Caco-2 (cell line): ENCODE data around the gene PARP8. TPM values are rescaled to one million over a fixed set of nuclear protein-coding genes. Genes with fewer than 3 reads are reported as not detected.

Experiments used
- BruUV-seq: library from RNA; stranded (reverse); fragments of 400-500 nt; replicated peaks from 2 replicates; lab custom pipeline; 2021; lab: Mats Ljungman, UMichigan
- CTCF ChIA-PET: fragments of 300-600 bp; sonication (Branson Sonifier 250); formaldehyde crosslinking; loops from one replicate; lab custom pipeline; 2022; ENCODE audit warnings: antibody characterized with exemption; lab: Charles Lee
- POLR2A ChIA-PET: fragments of 300-600 bp; sonication (Branson Sonifier 250); formaldehyde crosslinking; loops from one replicate; lab custom pipeline; 2022; ENCODE audit warnings: antibody characterized with exemption; lab: Charles Lee
- DNase-seq, 2 experiments: peaks; one replicate each; pipeline versions ENCODE4 v3.0.0 to v3.0.0-alpha.2; 2020 to 2022
- H3K27me3 ChIP-seq: replicated peaks from 2 replicates; pipeline ENCODE4 v1.6.0; 2011; ENCODE audit warnings: low read length; ENCODE audit not compliant: control insufficient read depth, insufficient read depth
- H3K36me3 ChIP-seq: 2 replicates; pipeline ENCODE4 v1.5.1; 2011; ENCODE audit warnings: low read length; ENCODE audit not compliant: control insufficient read depth, insufficient read depth
- H3K4me1 ChIP-seq: fragments of 250-450 bp; sonication (Bioruptor Pico); 2 replicates; pipeline ENCODE4 v1.5.1; 2020; ENCODE audit warnings: mild to moderate bottlenecking
- H3K4me3 ChIP-seq: 2 replicates; pipeline ENCODE4 v1.5.1; 2011; ENCODE audit warnings: low read depth, mild to moderate bottlenecking, control low read depth, low read length
- H3K9me3 ChIP-seq: fragments of 250-450 bp; sonication (Bioruptor Pico); 2 replicates; pipeline ENCODE4 v1.5.1; 2020; ENCODE audit warnings: mild to moderate bottlenecking, moderate library complexity
- H3K27ac Mint-ChIP-seq: one replicate; pipeline ENCODE4 v1.8.0; 2022; ENCODE audit warnings: mixed read lengths; ENCODE audit not compliant: unreplicated experiment
- H3K27me3 Mint-ChIP-seq: one replicate; pipeline ENCODE4 v1.8.0; 2022; ENCODE audit warnings: mixed read lengths; ENCODE audit not compliant: insufficient read depth, unreplicated experiment
- H3K36me3 Mint-ChIP-seq: one replicate; pipeline ENCODE4 v1.8.0; 2022; ENCODE audit warnings: mild to moderate bottlenecking, mixed read lengths; ENCODE audit not compliant: insufficient read depth, unreplicated experiment
- H3K4me1 Mint-ChIP-seq: one replicate; pipeline ENCODE4 v1.8.0; 2022; ENCODE audit warnings: low read depth, mixed read lengths; ENCODE audit not compliant: unreplicated experiment
- H3K4me3 Mint-ChIP-seq: one replicate; pipeline ENCODE4 v1.8.0; 2022; ENCODE audit warnings: mild to moderate bottlenecking, moderate library complexity, mixed read lengths; ENCODE audit not compliant: unreplicated experiment
- H3K9me3 Mint-ChIP-seq: one replicate; pipeline ENCODE4 v1.8.0; 2022; ENCODE audit warnings: mixed read lengths; ENCODE audit not compliant: unreplicated experiment
- CTCF ChIP-seq, 2 experiments: fragments of 200-600 bp in 1 of 2; IDR thresholded peaks; 1 replicate in 1 of 2; 2 replicates in 1 of 2; pipeline versions ENCODE4 v1.5.1 to v1.8.0; 2011 to 2022; ENCODE audit warnings: antibody characterized with exemption in 1 of 2, control low read depth in 1 of 2, inconsistent platforms in 1 of 2, low read depth in 1 of 2, low read length in 1 of 2, mild to moderate bottlenecking in 1 of 2, moderate library complexity in 1 of 2; ENCODE audit not compliant: insufficient read depth in 1 of 2, severe bottlenecking in 1 of 2, unreplicated experiment in 1 of 2
- intact Hi-C: fragments of 100-400 bp; cut with micrococcal nuclease; formaldehyde crosslinking; loops from one replicate; pipeline ENCODE4 v1.10.0; 2022; ENCODE audit not compliant: unreplicated experiment
- total RNA-seq: library from RNA; stranded (reverse); gene quantifications from 2 replicates; pipeline ENCODE4 v1.2.3, GENCODE V29; 2022

The PARP8 gene
- total RNA-seq, 1 experiment from 2014 or later: 0.79 TPM

GRCh38 chr5:50822761-50823160 lies 156.3 kb downstream of the PARP8 start:
- no peaks in the 10 kb centered on the region for H3K27me3 ChIP-seq
- H3K4me1 Mint-ChIP-seq: no peaks in the 10 kb centered on the region
- intact Hi-C loops: no loop called here
- POLR2A ChIA-PET: no interaction called here
- no peaks in the 10 kb centered on the region for H3K27me3 Mint-ChIP-seq
- no peaks in the 10 kb centered on the region for H3K36me3 Mint-ChIP-seq
- CTCF ChIA-PET: no interaction called here
- no peak overlapping the region for H3K4me3 ChIP-seq
- no peak overlapping the region for H3K4me3 Mint-ChIP-seq
- no peak for TF ChIP-seq CTCF (IDR thresholded peaks at IDR 0.05; ENCODE audit: insufficient read depth in 1 of 2, low read depth in 1 of 2, low read length in 1 of 2, severe bottlenecking in 1 of 2, unreplicated experiment in 1 of 2)
- no TSS peak for BruUV-seq
- H3K4me1 ChIP-seq: no peaks in the 10 kb centered on the region
- no peaks in the 10 kb centered on the region for H3K36me3 ChIP-seq
- no peaks in the 10 kb centered on the region for H3K9me3 ChIP-seq
- DNase-seq: no peak
- H3K9me3 Mint-ChIP-seq: no peaks in the 10 kb centered on the region
- no peak overlapping the region for H3K27ac Mint-ChIP-seq

- no peak overlapping the region for H3K4me3 ChIP-seq
- no peaks in the 10 kb centered on the region for H3K27me3 ChIP-seq
- BruUV-seq: no TSS peak
- no peak for TF ChIP-seq CTCF (IDR thresholded peaks at IDR 0.05; ENCODE audit: insufficient read depth in 1 of 2, low read depth in 1 of 2, low read length in 1 of 2, severe bottlenecking in 1 of 2, unreplicated experiment in 1 of 2)
- H3K27ac Mint-ChIP-seq: no peak overlapping the region
- ChIA-PET CTCF (no interaction called here), POLR2A (no interaction called here)
- H3K27me3 Mint-ChIP-seq: no peaks in the 10 kb centered on the region
- intact Hi-C loops: no loop called here
- DNase-seq: no peak
- H3K4me1 ChIP-seq: no peaks in the 10 kb centered on the region
- no peaks in the 10 kb centered on the region for H3K36me3 Mint-ChIP-seq
- H3K4me1 Mint-ChIP-seq: no peaks in the 10 kb centered on the region
- H3K4me3 Mint-ChIP-seq: no peak overlapping the region
- H3K9me3 ChIP-seq: no peaks in the 10 kb centered on the region
- no peaks in the 10 kb centered on the region for H3K36me3 ChIP-seq
- no peaks in the 10 kb centered on the region for H3K9me3 Mint-ChIP-seq
Observed at GRCh38 chr5:50823568-50823967, 157.1 kb downstream of the PARP8 start.

GRCh38 chr5:50824109-50824508 lies 157.7 kb downstream of the PARP8 start:
- no TSS peak for BruUV-seq

More at GRCh38 chr5:50824109-50824508, 157.7 kb downstream of the PARP8 start:
- Mint-ChIP-seq H3K27ac (no peak overlapping the region), H3K36me3 (no peaks in the 10 kb centered on the region), H3K27me3 (no peaks in the 10 kb centered on the region), H3K4me3 (no peak overlapping the region), H3K9me3 (no peaks in the 10 kb centered on the region), H3K4me1 (no peaks in the 10 kb centered on the region)
- no peaks in the 10 kb centered on the region for H3K36me3 ChIP-seq
- ChIA-PET CTCF (no interaction called here), POLR2A (no interaction called here)
- H3K27me3 ChIP-seq: no peaks in the 10 kb centered on the region
- no peak overlapping the region for H3K4me3 ChIP-seq
- no peak for DNase-seq
- intact Hi-C loops: no loop called here
- no peak for TF ChIP-seq CTCF (IDR thresholded peaks at IDR 0.05; ENCODE audit: insufficient read depth in 1 of 2, low read depth in 1 of 2, low read length in 1 of 2, severe bottlenecking in 1 of 2, unreplicated experiment in 1 of 2)
- H3K9me3 ChIP-seq: no peaks in the 10 kb centered on the region
- no peaks in the 10 kb centered on the region for H3K4me1 ChIP-seq
